Measurements from ENCODE around the gene MTMR10. TPM values are rescaled to one million over a fixed set of nuclear protein-coding genes. Genes with fewer than 3 reads are reported as not detected.

Gene MTMR10, protein sequence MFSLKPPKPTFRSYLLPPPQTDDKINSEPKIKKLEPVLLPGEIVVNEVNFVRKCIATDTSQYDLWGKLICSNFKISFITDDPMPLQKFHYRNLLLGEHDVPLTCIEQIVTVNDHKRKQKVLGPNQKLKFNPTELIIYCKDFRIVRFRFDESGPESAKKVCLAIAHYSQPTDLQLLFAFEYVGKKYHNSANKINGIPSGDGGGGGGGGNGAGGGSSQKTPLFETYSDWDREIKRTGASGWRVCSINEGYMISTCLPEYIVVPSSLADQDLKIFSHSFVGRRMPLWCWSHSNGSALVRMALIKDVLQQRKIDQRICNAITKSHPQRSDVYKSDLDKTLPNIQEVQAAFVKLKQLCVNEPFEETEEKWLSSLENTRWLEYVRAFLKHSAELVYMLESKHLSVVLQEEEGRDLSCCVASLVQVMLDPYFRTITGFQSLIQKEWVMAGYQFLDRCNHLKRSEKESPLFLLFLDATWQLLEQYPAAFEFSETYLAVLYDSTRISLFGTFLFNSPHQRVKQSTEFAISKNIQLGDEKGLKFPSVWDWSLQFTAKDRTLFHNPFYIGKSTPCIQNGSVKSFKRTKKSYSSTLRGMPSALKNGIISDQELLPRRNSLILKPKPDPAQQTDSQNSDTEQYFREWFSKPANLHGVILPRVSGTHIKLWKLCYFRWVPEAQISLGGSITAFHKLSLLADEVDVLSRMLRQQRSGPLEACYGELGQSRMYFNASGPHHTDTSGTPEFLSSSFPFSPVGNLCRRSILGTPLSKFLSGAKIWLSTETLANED
- total RNA-seq = 52.6 and 155 TPM in 2 replicates

DNA sequence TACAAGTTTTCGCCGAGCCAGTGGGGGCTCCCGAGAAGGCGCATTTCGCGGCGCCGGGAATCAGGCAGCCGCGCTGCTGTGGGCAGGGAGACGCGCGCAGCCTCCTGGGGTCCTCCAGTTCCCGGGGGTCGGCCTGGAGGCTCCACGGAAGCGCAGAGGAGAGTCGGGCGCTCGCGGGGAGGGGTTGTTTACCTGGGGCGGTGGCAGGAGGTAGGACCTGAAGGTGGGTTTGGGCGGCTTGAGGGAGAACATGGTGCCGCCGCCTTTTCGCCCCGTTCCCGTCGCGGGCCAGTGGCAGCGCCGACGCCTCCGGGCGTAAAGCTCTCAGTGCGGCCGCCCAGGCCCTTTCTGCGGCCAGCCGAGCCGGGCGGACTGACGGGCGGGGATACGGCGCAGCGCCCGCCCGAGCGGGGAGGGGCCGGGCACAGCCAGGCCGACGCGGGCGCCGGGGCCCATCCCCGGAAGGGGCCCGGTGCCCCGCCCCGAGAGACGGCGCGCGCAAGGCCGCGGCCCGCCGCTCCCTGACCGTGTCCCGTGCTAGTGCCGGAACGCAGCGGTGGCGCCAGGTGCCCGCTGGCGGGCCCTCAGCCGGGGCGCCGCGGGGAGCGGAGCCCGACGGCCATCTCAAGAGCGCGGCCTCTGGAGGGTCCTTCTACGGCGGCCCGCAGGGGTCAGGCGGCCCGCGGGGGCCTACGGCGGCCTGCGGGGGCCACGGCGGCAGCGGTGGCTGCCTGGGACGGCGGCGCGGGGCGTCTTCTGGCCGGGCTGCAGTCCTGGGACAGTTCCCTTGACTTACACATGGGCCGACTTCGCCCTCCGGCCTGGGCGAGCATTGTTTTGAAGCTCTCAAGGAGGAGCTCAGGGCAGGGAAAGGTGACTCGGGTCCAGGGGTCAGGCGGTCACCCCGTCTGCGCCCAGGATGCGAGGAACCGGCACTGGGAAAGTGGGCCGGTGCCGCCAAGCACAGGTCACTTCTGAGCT lies at the start of gene MTMR10:
Gene MTMR10, minus strand, starts transcription at position 374 of the 981 bp plus-strand sequence. Its CDS starts 122 bp downstream, at position 252.

GRCh38 chr15:30903497-30904187 lies 87.8 kb downstream of the MTMR10 start, which contains the start of gene FAN1:
TSS of gene FAN1 (plus strand) at chr15:30903915. CDS start at chr15:30904664, 749 bp downstream.

Other genes starting within 250 kb of the MTMR10 start
- 7.1 and 14.7 TPM in 2 replicates for gene FAN1, start 87.7 kb downstream of the MTMR10 start, total RNA-seq
- 0.06 and 0.81 TPM in 2 replicates for gene TRPM1, start 110.1 kb upstream of the MTMR10 start, total RNA-seq